Mucosa of descending colon (tissue), 3 donors: ENCODE measurements around the gene BPIFB2. TPM values are rescaled to one million over a fixed set of nuclear protein-coding genes. Genes with fewer than 3 reads are reported as not detected.

Source experiments
- ATAC-seq: fragments of 200-7000 bp; cut with Tn5 transposase; one replicate; pipeline ENCODE4 v1.9.1; 2020; ENCODE audit warnings: mild to moderate bottlenecking, moderate library complexity
- DNase-seq, 3 donors: peaks; one replicate each; pipeline ENCODE4 v3.0.0-alpha.2; 2020
- H3K36me3 ChIP-seq: fragments of 200-600 bp; one replicate; pipeline ENCODE4 v1.8.0; 2021; ENCODE audit warnings: low read depth, mild to moderate bottlenecking
- H3K4me1 ChIP-seq: fragments of 200-600 bp; one replicate; pipeline ENCODE4 v1.8.0; 2021; ENCODE audit warnings: low read depth, mild to moderate bottlenecking
- H3K4me3 ChIP-seq: fragments of 200-600 bp; one replicate; pipeline ENCODE4 v1.8.0; 2021; ENCODE audit warnings: mild to moderate bottlenecking
- H3K9me3 ChIP-seq: fragments of 200-600 bp; one replicate; pipeline ENCODE4 v1.8.0; 2021; ENCODE audit warnings: mild to moderate bottlenecking
- intact Hi-C, 2 donors: fragments of 100-400 bp; cut with DNase I in 1 of 2; cut with micrococcal nuclease in 1 of 2; formaldehyde crosslinking; loops; one replicate each; pipeline versions ENCODE4 v1.11.0 to v1.11.1; 2022; cut with DNase I, micrococcal nuclease
- total RNA-seq, 3 donors: library from RNA; stranded (reverse); fragmentation: NEBNext Ultra II Directional in 2 of 3; extraction: Animal tissue kit (Norgen Biotek cat#: 25700) in 2 of 3; gene quantifications; one replicate each; pipeline versions ENCODE4 v1.2.1 to v1.2.4, GENCODE V29; 2021 to 2023
- TF ChIP-seq, protein P1 (sequence below): fragments of 200-600 bp; IDR thresholded peaks from one replicate; pipeline ENCODE4 v1.8.0; 2022; ENCODE audit warnings: antibody characterized with exemption, mild to moderate bottlenecking
- donor health status: DM: no; HTN: no; CAD: no; lungs with moderate emphysema.
- donor health status: DM: no; HTN: no; CAD: no.
- donor health status: DM: no; HTN: yes; CAD: no.

The BPIFB2 gene
- total RNA-seq, 3 donors from 2014 or later = not detected

GRCh38 chr20:32984631-32985354 lies 22.7 kb upstream of the BPIFB2 start:
- no peaks in the 10 kb centered on the region for H3K36me3 ChIP-seq
- no peak overlapping the region for H3K4me3 ChIP-seq
- ATAC-seq = no peak
- TF ChIP-seq, protein P1, sequence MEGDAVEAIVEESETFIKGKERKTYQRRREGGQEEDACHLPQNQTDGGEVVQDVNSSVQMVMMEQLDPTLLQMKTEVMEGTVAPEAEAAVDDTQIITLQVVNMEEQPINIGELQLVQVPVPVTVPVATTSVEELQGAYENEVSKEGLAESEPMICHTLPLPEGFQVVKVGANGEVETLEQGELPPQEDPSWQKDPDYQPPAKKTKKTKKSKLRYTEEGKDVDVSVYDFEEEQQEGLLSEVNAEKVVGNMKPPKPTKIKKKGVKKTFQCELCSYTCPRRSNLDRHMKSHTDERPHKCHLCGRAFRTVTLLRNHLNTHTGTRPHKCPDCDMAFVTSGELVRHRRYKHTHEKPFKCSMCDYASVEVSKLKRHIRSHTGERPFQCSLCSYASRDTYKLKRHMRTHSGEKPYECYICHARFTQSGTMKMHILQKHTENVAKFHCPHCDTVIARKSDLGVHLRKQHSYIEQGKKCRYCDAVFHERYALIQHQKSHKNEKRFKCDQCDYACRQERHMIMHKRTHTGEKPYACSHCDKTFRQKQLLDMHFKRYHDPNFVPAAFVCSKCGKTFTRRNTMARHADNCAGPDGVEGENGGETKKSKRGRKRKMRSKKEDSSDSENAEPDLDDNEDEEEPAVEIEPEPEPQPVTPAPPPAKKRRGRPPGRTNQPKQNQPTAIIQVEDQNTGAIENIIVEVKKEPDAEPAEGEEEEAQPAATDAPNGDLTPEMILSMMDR = no peak
- DNase-seq = peak in 1 of 3 donors; percentile 9
- intact Hi-C loops = no loop called here
- H3K9me3 ChIP-seq = no peaks in the 10 kb centered on the region
- no peaks in the 10 kb centered on the region for H3K4me1 ChIP-seq

DNA sequence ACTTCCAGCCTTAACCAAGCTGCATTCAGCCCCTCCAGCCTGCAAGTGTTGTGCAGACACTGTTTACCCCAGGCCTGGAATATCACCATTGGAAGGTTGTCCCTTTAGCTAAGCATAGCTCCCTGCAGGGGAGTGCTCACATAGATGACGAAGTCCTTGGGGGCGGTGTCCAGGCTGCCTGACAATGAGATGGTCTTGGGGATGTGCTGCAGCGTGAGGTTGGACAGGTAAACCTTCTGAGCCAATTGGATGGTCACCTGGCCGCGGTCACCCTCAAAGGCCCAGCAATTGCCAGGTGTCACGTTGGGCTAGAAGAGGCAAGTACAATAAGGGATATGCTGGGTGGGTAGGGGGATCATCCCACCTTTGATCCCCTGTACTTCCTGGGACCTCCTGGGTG lies 21.9 kb upstream of the BPIFB2 start:
- no peaks in the 10 kb centered on the region for H3K9me3 ChIP-seq
- intact Hi-C loops = no loop called here
- no peaks in the 10 kb centered on the region for H3K36me3 ChIP-seq
- ATAC-seq (no peak), DNase-seq (no peak)
- no peaks in the 10 kb centered on the region for H3K4me1 ChIP-seq
- no peak overlapping the region for H3K4me3 ChIP-seq
- TF ChIP-seq, protein P1 = no peak

GRCh38 chr20:32986331-32986966 lies 21.1 kb upstream of the BPIFB2 start:
- intact Hi-C loops = no loop called here
- DNase-seq = no peak
- H3K9me3 ChIP-seq = no peaks in the 10 kb centered on the region
- no peak overlapping the region for H3K4me3 ChIP-seq
- TF ChIP-seq, protein P1 = no peak
- no peak for ATAC-seq
- no peaks in the 10 kb centered on the region for H3K36me3 ChIP-seq
- H3K4me1 ChIP-seq = no peaks in the 10 kb centered on the region

DNA sequence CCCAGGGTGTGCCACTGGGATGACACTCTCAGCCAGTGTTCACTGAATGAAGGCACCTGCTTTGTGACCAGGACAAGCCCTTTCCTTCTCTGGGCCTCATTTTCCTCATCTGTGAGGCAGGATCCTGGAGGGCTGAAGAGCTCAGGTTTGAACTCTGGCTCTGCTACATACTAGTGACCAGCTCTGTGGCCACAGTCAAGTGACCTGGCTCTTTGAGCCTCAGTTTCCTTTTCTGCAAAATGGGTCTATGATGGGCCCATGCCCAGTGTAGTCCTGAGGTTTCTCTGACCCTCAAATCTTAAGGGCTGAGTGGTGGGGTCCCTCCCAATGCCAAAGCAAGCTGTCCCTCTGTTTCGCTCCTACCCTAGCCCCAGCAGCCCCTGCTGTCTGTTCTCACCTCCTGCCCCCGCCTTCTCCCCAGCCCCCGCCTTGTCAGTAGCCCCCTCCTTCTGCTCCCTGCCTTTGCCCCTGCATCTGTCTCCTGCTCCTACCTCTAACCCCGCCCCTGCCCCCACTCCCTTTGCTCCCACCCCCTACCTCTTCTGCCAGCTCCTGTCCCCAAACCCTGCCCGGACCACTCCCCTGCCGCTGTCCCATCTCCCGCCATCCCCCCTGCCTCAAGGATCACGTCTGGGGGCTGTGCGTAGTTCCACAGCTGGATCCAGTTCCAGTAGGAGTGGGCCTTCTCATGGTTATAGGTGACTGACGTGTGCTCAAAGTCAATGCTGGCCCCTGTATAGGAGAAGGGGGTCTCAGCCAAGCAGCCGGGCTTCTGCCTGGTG lies 20.3 kb upstream of the BPIFB2 start:
- ATAC-seq = no peak
- H3K9me3 ChIP-seq = no peaks in the 10 kb centered on the region
- TF ChIP-seq, protein P1 = no peak
- DNase-seq = no peak
- no peaks in the 10 kb centered on the region for H3K36me3 ChIP-seq
- intact Hi-C loops = no loop called here
- no peak overlapping the region for H3K4me3 ChIP-seq
- no peaks in the 10 kb centered on the region for H3K4me1 ChIP-seq

GRCh38 chr20:32988008-32988407 lies 19.5 kb upstream of the BPIFB2 start:
- no peak overlapping the region for H3K4me3 ChIP-seq
- ATAC-seq (no peak), DNase-seq (no peak)
- H3K4me1 ChIP-seq = no peaks in the 10 kb centered on the region
- H3K36me3 ChIP-seq = no peaks in the 10 kb centered on the region
- intact Hi-C loops = no loop called here
- no peaks in the 10 kb centered on the region for H3K9me3 ChIP-seq
- TF ChIP-seq, protein P1 = no peak
